GM21737 (cell line): ENCODE measurements around the gene AK4.

Source experiments
- ATAC-seq: cut with Tn5 transposase; IDR thresholded peaks from one replicate; pipeline ENCODE4 v1.9.1; 2021; ENCODE audit warnings: mild to moderate bottlenecking, moderate library complexity; ENCODE audit not compliant: unreplicated experiment

Gene AK4

GRCh38 chr1:65243491-65243890 lies 95.5 kb downstream of the AK4 start:
- no peak for ATAC-seq

GRCh38 chr1:65245295-65245694 lies 97.3 kb downstream of the AK4 start:
- no peak for ATAC-seq

- ATAC-seq, result no peak
Observed at GRCh38 chr1:65247419-65248359, 99.7 kb downstream of the AK4 start.

GRCh38 chr1:65250826-65251225 lies 102.8 kb downstream of the AK4 start:
- ATAC-seq, result no peak

- no peak for ATAC-seq
Observed at GRCh38 chr1:65253800-65254319, 105.9 kb downstream of the AK4 start.

- peak; percentile 98 for ATAC-seq
Observed at GRCh38 chr1:65254320-65255034, 106.5 kb downstream of the AK4 start.

GRCh38 chr1:65255035-65255655 lies 107.1 kb downstream of the AK4 start:
- no peak for ATAC-seq

- ATAC-seq, result no peak
Observed at GRCh38 chr1:65255656-65256050, 107.7 kb downstream of the AK4 start.

GRCh38 chr1:65256860-65257708 lies 109.1 kb downstream of the AK4 start:
- no peak for ATAC-seq

- ATAC-seq, result no peak
Observed at GRCh38 chr1:65258106-65258505, 110.1 kb downstream of the AK4 start.

- ATAC-seq, result no peak
Observed at GRCh38 chr1:65259816-65260215, 111.8 kb downstream of the AK4 start.

GRCh38 chr1:65260851-65261473 lies 113.0 kb downstream of the AK4 start:
- ATAC-seq, result no peak

GRCh38 chr1:65263286-65263685 lies 115.3 kb downstream of the AK4 start:
- ATAC-seq, result no peak

GRCh38 chr1:65264197-65264929 lies 116.4 kb downstream of the AK4 start:
- ATAC-seq, result no peak

GRCh38 chr1:65265296-65265650 lies 117.3 kb downstream of the AK4 start:
- ATAC-seq, result no peak

- no peak for ATAC-seq
Observed at GRCh38 chr1:65265651-65266351, 117.8 kb downstream of the AK4 start.

GRCh38 chr1:65266476-65266875 lies 118.5 kb downstream of the AK4 start:
- ATAC-seq, result no peak

- no peak for ATAC-seq
Observed at GRCh38 chr1:65267271-65267670, 119.3 kb downstream of the AK4 start.

GRCh38 chr1:65267683-65268082 lies 119.7 kb downstream of the AK4 start:
- ATAC-seq, result no peak
